OCI-LY7 (cell line): ENCODE measurements around the gene KBTBD12. TPM values are rescaled to one million over a fixed set of nuclear protein-coding genes. Genes with fewer than 3 reads are reported as not detected.
"Not testable (repeated sequence)": the region's sequence is repeated elsewhere in the genome, so short reads cannot be mapped to it uniquely, and the experiment has no call there.

Experiments used
- BruUV-seq: library from RNA; stranded (reverse); fragments of 400-500 nt; replicated peaks from 2 replicates; lab custom pipeline; 2021; lab: Mats Ljungman, UMichigan
- CTCF ChIA-PET: fragments of 300-600 bp; sonication (Branson Sonifier 250); formaldehyde crosslinking; loops from one replicate; lab custom pipeline; 2022; ENCODE audit warnings: antibody characterized with exemption; ENCODE audit not compliant: unreplicated experiment; lab: Charles Lee
- POLR2A ChIA-PET: fragments of 300-600 bp; sonication (Branson Sonifier 250); formaldehyde crosslinking; loops from one replicate; lab custom pipeline; 2022; ENCODE audit warnings: antibody characterized with exemption; lab: Charles Lee
- DNase-seq: peaks from one replicate; pipeline ENCODE4 v3.0.0-alpha.2; 2015; ENCODE audit warnings: low spot score
- H2AFZ ChIP-seq: fragments of 200-600 bp; sonication (generic), shearing (Covaris generic); 2 replicates; pipeline ENCODE4 v1.6.1; 2014; ENCODE audit warnings: mild to moderate bottlenecking, antibody characterized with exemption, low read length, moderate library complexity
- H3K27ac ChIP-seq: fragments of 200-600 bp; sonication (generic); 2 replicates; pipeline ENCODE4 v1.5.1; 2014; ENCODE audit warnings: mixed run types, low read depth, mild to moderate bottlenecking, moderate library complexity, low read length, inconsistent platforms; ENCODE audit not compliant: poor library complexity, severe bottlenecking
- H3K36me3 ChIP-seq: fragments of 200-600 bp; sonication (generic); 2 replicates; pipeline ENCODE4 v1.6.1; 2014; ENCODE audit warnings: mild to moderate bottlenecking, antibody characterized with exemption, low read length, moderate library complexity, mixed read lengths; ENCODE audit not compliant: insufficient read depth
- H3K4me1 ChIP-seq: fragments of 200-600 bp; sonication (generic); 2 replicates; pipeline ENCODE4 v1.5.1; 2014; ENCODE audit warnings: mild to moderate bottlenecking, low read length; ENCODE audit not compliant: insufficient read depth, poor library complexity, severe bottlenecking
- H3K4me2 ChIP-seq: fragments of 200-600 bp; sonication (generic); 2 replicates; pipeline ENCODE4 v1.6.1; 2014; ENCODE audit warnings: mild to moderate bottlenecking, low read length
- H3K4me3 ChIP-seq: fragments of 200-600 bp; sonication (generic); 2 replicates; pipeline ENCODE4 v1.5.1; 2014; ENCODE audit warnings: mild to moderate bottlenecking, low read depth, low read length; ENCODE audit not compliant: poor library complexity, severe bottlenecking
- H3K79me2 ChIP-seq: fragments of 200-600 bp; sonication (generic); 2 replicates; pipeline ENCODE4 v1.6.1; 2016; ENCODE audit warnings: low read depth, mild to moderate bottlenecking, low read length, moderate library complexity, mixed read lengths; ENCODE audit not compliant: insufficient read depth
- H3K9me2 ChIP-seq: fragments of 200-600 bp; sonication (generic); 2 replicates; pipeline ENCODE4 v1.6.1; 2016; ENCODE audit warnings: mild to moderate bottlenecking, low read length, mixed read lengths; ENCODE audit not compliant: insufficient read depth
- H3K9me3 ChIP-seq: fragments of 200-600 bp; sonication (generic); 2 replicates; pipeline ENCODE4 v1.6.1; 2014; ENCODE audit warnings: mild to moderate bottlenecking, mixed run types, low read length, mixed read lengths
- H4K20me1 ChIP-seq: fragments of 200-600 bp; sonication (generic); 2 replicates; pipeline ENCODE4 v1.6.1; 2014; ENCODE audit warnings: mild to moderate bottlenecking, antibody characterized with exemption, low read length, moderate library complexity, mixed read lengths; ENCODE audit not compliant: insufficient read depth
- EZH2phosphoT487 ChIP-seq: fragments of 200-600 bp; sonication (generic); IDR thresholded peaks from 2 replicates; pipeline ENCODE4 v1.6.1; 2018; ENCODE audit warnings: low read depth, borderline replicate concordance, mild to moderate bottlenecking, mixed run types, antibody characterized with exemption, low read length, moderate library complexity, mixed read lengths
- intact Hi-C: fragments of 100-400 bp; cut with micrococcal nuclease; formaldehyde crosslinking; loops from one replicate; pipeline ENCODE4 v1.10.0; 2022; ENCODE audit not compliant: unreplicated experiment
- total RNA-seq, 2 experiments: library from RNA; depleted of rRNA in 1 of 2; stranded (reverse); fragments of >200 nt in 1 of 2; shearing (Covaris generic) in 1 of 2; gene quantifications; 2 replicates each; pipeline ENCODE4 v1.2.3, GENCODE V29; 2014 to 2022
- TF ChIP-seq, protein P1 (sequence below): fragments of 200-600 bp; sonication (generic); conservative IDR thresholded peaks from 2 replicates; pipeline ENCODE4 v1.5.1; 2014; ENCODE audit warnings: mild to moderate bottlenecking, antibody characterized with exemption, low read length, moderate library complexity, mixed read lengths

KBTBD12 gene
- total RNA-seq, 2 experiments from 2014 or later = not detected

GRCh38 chr3:127911421-127911931, 3.6 kb upstream of the KBTBD12 start:
- Histone ChIP-seq H3K36me3 (no peaks in the 10 kb centered on the region), H3K27ac (no peak overlapping the region), H3K9me3 (0 out of 2 replicates have a peak, but pooled peaks cover 3% of the 10 kb centered on the region), H2AFZ (no peak overlapping the region), H3K4me1 (no peaks in the 10 kb centered on the region), H4K20me1 (no peaks in the 10 kb centered on the region), H3K4me3 (no peak overlapping the region), H3K9me2 (no peaks in the 10 kb centered on the region), H3K4me2 (no peak overlapping the region), H3K79me2 (no peaks in the 10 kb centered on the region)
- intact Hi-C loops = no loop called here
- no TSS peak for BruUV-seq
- POLR2A ChIA-PET = no interaction called here
- CTCF ChIA-PET = no interaction called here
- DNase-seq = no peak
- TF ChIP-seq EZH2phosphoT487 = no peak
- TF ChIP-seq, protein P1, sequence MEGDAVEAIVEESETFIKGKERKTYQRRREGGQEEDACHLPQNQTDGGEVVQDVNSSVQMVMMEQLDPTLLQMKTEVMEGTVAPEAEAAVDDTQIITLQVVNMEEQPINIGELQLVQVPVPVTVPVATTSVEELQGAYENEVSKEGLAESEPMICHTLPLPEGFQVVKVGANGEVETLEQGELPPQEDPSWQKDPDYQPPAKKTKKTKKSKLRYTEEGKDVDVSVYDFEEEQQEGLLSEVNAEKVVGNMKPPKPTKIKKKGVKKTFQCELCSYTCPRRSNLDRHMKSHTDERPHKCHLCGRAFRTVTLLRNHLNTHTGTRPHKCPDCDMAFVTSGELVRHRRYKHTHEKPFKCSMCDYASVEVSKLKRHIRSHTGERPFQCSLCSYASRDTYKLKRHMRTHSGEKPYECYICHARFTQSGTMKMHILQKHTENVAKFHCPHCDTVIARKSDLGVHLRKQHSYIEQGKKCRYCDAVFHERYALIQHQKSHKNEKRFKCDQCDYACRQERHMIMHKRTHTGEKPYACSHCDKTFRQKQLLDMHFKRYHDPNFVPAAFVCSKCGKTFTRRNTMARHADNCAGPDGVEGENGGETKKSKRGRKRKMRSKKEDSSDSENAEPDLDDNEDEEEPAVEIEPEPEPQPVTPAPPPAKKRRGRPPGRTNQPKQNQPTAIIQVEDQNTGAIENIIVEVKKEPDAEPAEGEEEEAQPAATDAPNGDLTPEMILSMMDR = no peak

GRCh38 chr3:127913841-127914240, 1.2 kb upstream of the KBTBD12 start:
- H3K36me3 ChIP-seq, H3K4me2 ChIP-seq, H3K27ac ChIP-seq, H3K4me3 ChIP-seq, POLR2A ChIA-PET, DNase-seq, BruUV-seq, H4K20me1 ChIP-seq, CTCF ChIA-PET, H3K4me1 ChIP-seq, H2AFZ ChIP-seq, H3K9me2 ChIP-seq, intact Hi-C loops, H3K9me3 ChIP-seq, H3K79me2 ChIP-seq: not testable (repeated sequence)

- CTCF ChIA-PET = no interaction called here
- BruUV-seq = no TSS peak
Observed at GRCh38 chr3:127914584-127914983, 448 bp upstream of the KBTBD12 start.

More at GRCh38 chr3:127914584-127914983, 448 bp upstream of the KBTBD12 start:
- no peak for TF ChIP-seq EZH2phosphoT487
- TF ChIP-seq, protein P1 = no peak
- no peak for DNase-seq
- POLR2A ChIA-PET = interaction anchor here (0.6 kb wide), 1 partner anchor 343 kb away, joined by 3 read pairs; no protein-coding TSS in a partner anchor
- H3K4me2 ChIP-seq = no peak overlapping the region
- H3K4me1 ChIP-seq = no peaks in the 10 kb centered on the region
- no peaks in the 10 kb centered on the region for H3K36me3 ChIP-seq
- no peak overlapping the region for H3K27ac ChIP-seq
- H3K4me3 ChIP-seq = no peak overlapping the region
- H3K9me3 ChIP-seq = 0 out of 2 replicates have a peak, but pooled peaks cover 3% of the 10 kb centered on the region
- no peaks in the 10 kb centered on the region for H3K79me2 ChIP-seq
- H2AFZ ChIP-seq = no peak overlapping the region
- H4K20me1 ChIP-seq = no peaks in the 10 kb centered on the region
- no peaks in the 10 kb centered on the region for H3K9me2 ChIP-seq
- intact Hi-C loops = no loop called here
